ENCODE data around the gene PRKCB. TPM values are rescaled to one million over a fixed set of nuclear protein-coding genes. Genes with fewer than 3 reads are reported as not detected.

PRKCB gene
- total and polyA plus RNA-seq, 2 experiments from 2014 or later = 3.7 to 16.4 TPM

- H3K36me3 Mint-ChIP-seq (ENCODE audit: low read depth) = no peaks in the 10 kb centered on the region
- DNase-seq (ENCODE audit: low spot score) (no peak), ATAC-seq (no peak)
- Histone ChIP-seq H4K20me1 (replicated peaks; ENCODE audit: insufficient read depth) (no peaks in the 10 kb centered on the region), H3K9me2 (ENCODE audit: insufficient read depth) (no peaks in the 10 kb centered on the region; the same call in 1 of the 2 replicates), H3K27me3 (ENCODE audit: insufficient read depth) (no peaks in the 10 kb centered on the region), H3K4me2 (no peak overlapping the region), H3K4me3 (no peak overlapping the region), H3F3A (replicated peaks; ENCODE audit: low read depth) (no peaks in the 10 kb centered on the region), H3K36me3 (ENCODE audit: insufficient read depth) (no peaks in the 10 kb centered on the region), H3K79me2 (replicated peaks; ENCODE audit: insufficient read depth) (no peaks in the 10 kb centered on the region), H2AFZ (no peak overlapping the region), H3K27ac (ENCODE audit: low read depth) (no peak overlapping the region), H3K4me1 (ENCODE audit: insufficient read depth) (no peaks in the 10 kb centered on the region)
- no peak for TF ChIP-seq CREB1 (CRISPR knock-in tag; IDR thresholded peaks at IDR 0.05; ENCODE audit: low read depth)
- H3K27me3 Mint-ChIP-seq (ENCODE audit: insufficient read depth, low read depth, poor library complexity) = no peaks in the 10 kb centered on the region
- H3K4me3 Mint-ChIP-seq = no peak overlapping the region
- H3K4me1 Mint-ChIP-seq = peaks cover 13% of the 10 kb centered on the region
- H3K27ac Mint-ChIP-seq = no peak overlapping the region
- H3K9me3 Mint-ChIP-seq = no peaks in the 10 kb centered on the region; the same call in 2 of the 3 replicates
Observed at GRCh38 chr16:23896832-23897821, 61.3 kb downstream of the PRKCB start.

DNA sequence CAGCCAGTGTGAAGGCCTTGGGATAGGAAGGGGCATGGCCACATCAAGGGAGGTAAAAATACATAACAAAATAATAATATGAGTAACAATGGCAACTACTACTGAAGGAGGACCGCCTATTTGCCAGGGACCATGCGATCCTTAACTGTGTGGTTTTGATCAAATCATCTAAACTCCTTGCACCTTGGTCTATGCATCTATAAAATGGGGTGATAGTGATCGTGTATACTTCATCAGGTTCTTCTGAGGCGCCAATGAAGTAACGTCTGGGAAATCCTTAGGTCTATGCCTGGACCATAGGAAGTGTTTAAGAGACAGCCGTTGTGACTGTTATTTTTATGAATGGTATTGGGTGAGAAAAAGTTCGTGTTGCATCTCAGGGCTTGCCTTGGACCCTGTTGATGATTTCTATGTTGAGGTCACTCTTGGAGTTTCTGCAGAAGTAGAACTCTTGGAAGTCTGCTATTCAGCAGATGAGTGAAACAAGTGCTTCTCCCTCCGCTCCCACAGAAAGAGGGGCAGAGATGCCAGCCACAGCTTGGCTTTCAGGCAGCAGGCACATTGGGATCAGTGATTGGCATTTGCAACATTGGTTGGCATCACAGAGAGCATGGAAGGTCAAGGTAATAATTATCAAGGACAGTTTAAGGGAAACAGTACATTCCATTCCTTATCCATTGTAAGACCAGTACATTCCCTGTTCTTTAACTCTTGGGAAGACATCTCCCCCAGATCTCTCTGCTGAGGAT is 63.1 kb downstream of the PRKCB start:
- Mint-ChIP-seq H3K4me3 (no peak overlapping the region), H3K36me3 (ENCODE audit: low read depth) (no peaks in the 10 kb centered on the region), H3K9me3 (no peaks in the 10 kb centered on the region; the same call in 2 of the 3 replicates), H3K4me1 (peaks cover 15% of the 10 kb centered on the region), H3K27me3 (ENCODE audit: insufficient read depth, low read depth, poor library complexity) (no peaks in the 10 kb centered on the region), H3K27ac (no peak overlapping the region)
- no peak for DNase-seq (ENCODE audit: low spot score)
- no peak overlapping the region for H3K4me3 ChIP-seq
- no peaks in the 10 kb centered on the region; the same call in 1 of the 2 replicates for H3K9me2 ChIP-seq (ENCODE audit: insufficient read depth)
- no peaks in the 10 kb centered on the region for H3F3A ChIP-seq (replicated peaks; ENCODE audit: low read depth)
- no peak overlapping the region for H3K27ac ChIP-seq (ENCODE audit: low read depth)
- no peaks in the 10 kb centered on the region for H3K36me3 ChIP-seq (ENCODE audit: insufficient read depth)
- no peaks in the 10 kb centered on the region; the same call in 1 of the 2 replicates for H3K4me1 ChIP-seq (ENCODE audit: insufficient read depth)
- no peak overlapping the region for H2AFZ ChIP-seq
- H3K27me3 ChIP-seq (ENCODE audit: insufficient read depth) = no peaks in the 10 kb centered on the region
- no peak overlapping the region for H3K4me2 ChIP-seq
- ATAC-seq = no peak
- no peaks in the 10 kb centered on the region for H3K79me2 ChIP-seq (replicated peaks; ENCODE audit: insufficient read depth)
- H4K20me1 ChIP-seq (replicated peaks; ENCODE audit: insufficient read depth) = no peaks in the 10 kb centered on the region
- TF ChIP-seq STAT1 (IDR thresholded peaks at IDR 0.05; ENCODE audit: unreplicated experiment) (no peak), NANOG (IDR thresholded peaks at IDR 0.05; ENCODE audit: borderline replicate concordance) (no peak), ZNF114 (CRISPR knock-in tag; IDR thresholded peaks at IDR 0.05) (no peak), ETS1 (IDR thresholded peaks at IDR 0.05) (no peak), POLR2AphosphoS5 (IDR thresholded peaks at IDR 0.05; ENCODE audit: low read depth) (no peak), CTCF (conservative IDR thresholded peaks at IDR 0.05; ENCODE audit: low read depth in 2 of 2) (no peak), EZH2phosphoT487 (IDR thresholded peaks at IDR 0.05; ENCODE audit: unreplicated experiment) (no peak), ZNF331 (CRISPR knock-in tag; IDR thresholded peaks at IDR 0.05; ENCODE audit: low read depth) (no peak), CREB1 (CRISPR knock-in tag; IDR thresholded peaks at IDR 0.05; ENCODE audit: low read depth) (no peak)
- TF ChIP-seq, protein P1, sequence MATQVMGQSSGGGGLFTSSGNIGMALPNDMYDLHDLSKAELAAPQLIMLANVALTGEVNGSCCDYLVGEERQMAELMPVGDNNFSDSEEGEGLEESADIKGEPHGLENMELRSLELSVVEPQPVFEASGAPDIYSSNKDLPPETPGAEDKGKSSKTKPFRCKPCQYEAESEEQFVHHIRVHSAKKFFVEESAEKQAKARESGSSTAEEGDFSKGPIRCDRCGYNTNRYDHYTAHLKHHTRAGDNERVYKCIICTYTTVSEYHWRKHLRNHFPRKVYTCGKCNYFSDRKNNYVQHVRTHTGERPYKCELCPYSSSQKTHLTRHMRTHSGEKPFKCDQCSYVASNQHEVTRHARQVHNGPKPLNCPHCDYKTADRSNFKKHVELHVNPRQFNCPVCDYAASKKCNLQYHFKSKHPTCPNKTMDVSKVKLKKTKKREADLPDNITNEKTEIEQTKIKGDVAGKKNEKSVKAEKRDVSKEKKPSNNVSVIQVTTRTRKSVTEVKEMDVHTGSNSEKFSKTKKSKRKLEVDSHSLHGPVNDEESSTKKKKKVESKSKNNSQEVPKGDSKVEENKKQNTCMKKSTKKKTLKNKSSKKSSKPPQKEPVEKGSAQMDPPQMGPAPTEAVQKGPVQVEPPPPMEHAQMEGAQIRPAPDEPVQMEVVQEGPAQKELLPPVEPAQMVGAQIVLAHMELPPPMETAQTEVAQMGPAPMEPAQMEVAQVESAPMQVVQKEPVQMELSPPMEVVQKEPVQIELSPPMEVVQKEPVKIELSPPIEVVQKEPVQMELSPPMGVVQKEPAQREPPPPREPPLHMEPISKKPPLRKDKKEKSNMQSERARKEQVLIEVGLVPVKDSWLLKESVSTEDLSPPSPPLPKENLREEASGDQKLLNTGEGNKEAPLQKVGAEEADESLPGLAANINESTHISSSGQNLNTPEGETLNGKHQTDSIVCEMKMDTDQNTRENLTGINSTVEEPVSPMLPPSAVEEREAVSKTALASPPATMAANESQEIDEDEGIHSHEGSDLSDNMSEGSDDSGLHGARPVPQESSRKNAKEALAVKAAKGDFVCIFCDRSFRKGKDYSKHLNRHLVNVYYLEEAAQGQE (IDR thresholded peaks at IDR 0.05; ENCODE audit: unreplicated experiment) = no peak
